AG09319 (cell line): Measurements from ENCODE around the gene IL1RAPL1.
"Not testable (repeated sequence)": the region's sequence is repeated elsewhere in the genome, so short reads cannot be mapped to it uniquely, and the experiment has no call there.

Source experiments
- DNase-seq: peaks from one replicate; pipeline ENCODE4 v3.0.0-alpha.2; 2010; ENCODE audit warnings: low read depth; ENCODE audit errors: extremely low read depth
- TF ChIP-seq, protein P1 (sequence below): IDR thresholded peaks from 2 replicates; pipeline ENCODE4 v1.5.1; 2011; ENCODE audit warnings: low read depth, mild to moderate bottlenecking, inconsistent platforms, low read length, moderate library complexity

Gene IL1RAPL1

DNA sequence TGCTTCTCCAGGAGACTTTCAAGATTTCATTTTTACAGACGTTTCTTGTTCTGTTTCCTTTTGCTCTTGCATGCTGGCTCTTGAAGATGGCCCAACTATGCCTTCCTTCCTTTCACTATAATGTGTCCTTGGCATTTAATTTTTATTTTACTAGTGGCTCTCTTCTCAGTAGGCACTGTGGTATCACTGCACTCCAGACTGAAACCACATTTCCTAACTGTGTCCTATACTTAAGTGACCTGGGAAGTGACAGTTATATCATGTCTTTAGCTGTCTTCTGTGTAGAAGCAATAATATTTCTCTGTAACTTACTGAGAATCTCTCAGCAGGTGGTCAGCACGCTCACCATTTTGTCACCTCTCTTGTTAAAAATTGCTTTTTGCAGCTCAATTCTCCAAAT is 168.9 kb downstream of the IL1RAPL1 start:
- no peak for DNase-seq
- TF ChIP-seq, protein P1, sequence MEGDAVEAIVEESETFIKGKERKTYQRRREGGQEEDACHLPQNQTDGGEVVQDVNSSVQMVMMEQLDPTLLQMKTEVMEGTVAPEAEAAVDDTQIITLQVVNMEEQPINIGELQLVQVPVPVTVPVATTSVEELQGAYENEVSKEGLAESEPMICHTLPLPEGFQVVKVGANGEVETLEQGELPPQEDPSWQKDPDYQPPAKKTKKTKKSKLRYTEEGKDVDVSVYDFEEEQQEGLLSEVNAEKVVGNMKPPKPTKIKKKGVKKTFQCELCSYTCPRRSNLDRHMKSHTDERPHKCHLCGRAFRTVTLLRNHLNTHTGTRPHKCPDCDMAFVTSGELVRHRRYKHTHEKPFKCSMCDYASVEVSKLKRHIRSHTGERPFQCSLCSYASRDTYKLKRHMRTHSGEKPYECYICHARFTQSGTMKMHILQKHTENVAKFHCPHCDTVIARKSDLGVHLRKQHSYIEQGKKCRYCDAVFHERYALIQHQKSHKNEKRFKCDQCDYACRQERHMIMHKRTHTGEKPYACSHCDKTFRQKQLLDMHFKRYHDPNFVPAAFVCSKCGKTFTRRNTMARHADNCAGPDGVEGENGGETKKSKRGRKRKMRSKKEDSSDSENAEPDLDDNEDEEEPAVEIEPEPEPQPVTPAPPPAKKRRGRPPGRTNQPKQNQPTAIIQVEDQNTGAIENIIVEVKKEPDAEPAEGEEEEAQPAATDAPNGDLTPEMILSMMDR = no peak

DNA sequence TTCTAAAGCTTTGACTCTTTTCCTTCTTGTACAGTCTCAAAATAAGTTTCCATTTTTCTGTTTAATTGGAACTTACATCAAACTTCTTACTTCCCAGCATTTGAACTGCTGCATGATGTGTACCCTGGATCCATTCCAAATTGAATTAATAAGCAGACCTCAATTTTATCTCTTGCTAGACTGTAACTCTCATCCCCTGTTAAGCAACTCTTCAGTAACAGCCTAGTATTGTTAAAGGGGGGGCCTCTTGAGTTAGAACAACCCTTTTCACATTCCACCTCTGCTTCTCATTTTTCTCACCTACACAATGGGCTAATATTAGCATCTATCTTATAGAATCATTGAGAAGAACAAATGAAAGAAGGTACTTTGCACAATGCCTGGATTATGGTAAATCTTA is 169.4 kb downstream of the IL1RAPL1 start:
- TF ChIP-seq, protein P1 = no peak
- no peak for DNase-seq

DNA sequence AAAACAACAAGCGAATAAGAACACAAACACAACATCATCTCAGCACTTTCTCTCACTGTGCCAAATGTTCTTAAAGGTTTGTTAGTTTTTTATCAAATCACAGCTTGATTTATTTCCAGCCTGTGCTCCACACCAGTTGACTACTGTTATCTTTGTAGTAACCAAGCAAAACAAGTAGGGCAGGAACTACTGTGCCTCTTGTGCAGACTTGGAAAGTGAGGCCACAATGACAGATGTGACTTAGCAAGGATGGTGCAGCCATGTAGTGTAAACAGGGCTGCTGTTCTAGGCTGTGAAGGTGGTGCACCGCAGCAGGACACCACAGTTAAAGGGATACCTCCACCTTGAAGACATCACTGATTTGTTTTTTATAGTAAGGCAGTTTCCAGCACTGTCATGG is 170.0 kb downstream of the IL1RAPL1 start:
- TF ChIP-seq, protein P1 = no peak
- no peak for DNase-seq

DNA sequence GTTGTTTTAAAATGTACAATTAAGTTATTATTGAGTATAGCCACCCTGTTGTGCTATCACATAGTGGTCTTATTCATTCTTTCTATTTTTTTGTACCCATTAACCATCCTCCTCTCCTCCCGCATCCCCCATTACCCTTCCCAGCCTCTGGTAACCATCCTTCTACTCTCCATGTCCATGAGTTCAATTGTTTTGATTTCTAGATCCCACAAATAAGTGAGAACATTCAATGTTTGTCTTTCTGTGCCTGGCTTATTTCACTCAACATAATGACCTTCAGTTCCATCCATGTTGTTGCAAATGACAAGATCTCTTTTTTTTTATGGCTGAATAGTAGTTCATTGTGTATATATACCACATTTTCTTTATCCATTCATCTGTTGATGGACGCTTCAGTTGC is 179.3 kb downstream of the IL1RAPL1 start:
- not testable (repeated sequence) for DNase-seq

DNA sequence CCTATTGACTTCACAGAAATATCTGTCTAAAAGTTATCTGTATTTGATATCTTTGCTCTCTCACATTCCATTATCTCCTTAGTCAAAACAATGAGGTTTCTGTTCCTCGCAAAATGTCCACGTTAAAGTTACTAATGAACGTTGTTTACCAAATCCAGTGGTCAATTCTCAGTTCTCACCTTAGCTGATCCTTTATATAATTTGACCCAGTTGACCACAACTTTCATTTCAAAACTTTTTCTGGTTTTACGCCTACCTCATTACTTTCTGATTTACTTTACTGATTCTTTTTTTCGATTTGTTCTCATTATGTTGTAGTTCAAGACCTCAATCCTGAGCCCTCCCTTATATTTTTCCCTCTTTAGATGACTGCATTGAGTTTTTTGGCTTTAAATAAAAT is 186.6 kb downstream of the IL1RAPL1 start:
- TF ChIP-seq, protein P1 = no peak
- no peak for DNase-seq

DNA sequence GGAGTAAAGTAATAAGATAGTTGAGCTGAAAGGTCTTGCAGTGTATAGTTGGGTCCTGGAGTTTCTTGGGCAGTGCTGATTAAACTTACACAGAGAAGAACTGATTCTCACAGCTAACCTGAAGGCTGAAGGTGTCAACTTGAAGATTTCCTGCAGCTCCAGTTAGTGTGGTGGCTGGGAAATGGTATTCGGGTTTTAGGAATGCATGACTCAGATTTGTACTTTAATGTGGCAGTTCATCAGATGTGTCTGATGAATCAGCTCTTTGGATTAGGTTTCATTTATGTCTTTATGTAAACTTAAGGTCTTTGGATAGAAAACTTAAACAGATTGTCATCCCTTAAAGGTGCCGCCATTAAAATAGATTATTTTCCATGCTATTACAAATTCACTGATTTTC is 200.0 kb downstream of the IL1RAPL1 start:
- DNase-seq = no peak
- TF ChIP-seq, protein P1 = no peak

DNA sequence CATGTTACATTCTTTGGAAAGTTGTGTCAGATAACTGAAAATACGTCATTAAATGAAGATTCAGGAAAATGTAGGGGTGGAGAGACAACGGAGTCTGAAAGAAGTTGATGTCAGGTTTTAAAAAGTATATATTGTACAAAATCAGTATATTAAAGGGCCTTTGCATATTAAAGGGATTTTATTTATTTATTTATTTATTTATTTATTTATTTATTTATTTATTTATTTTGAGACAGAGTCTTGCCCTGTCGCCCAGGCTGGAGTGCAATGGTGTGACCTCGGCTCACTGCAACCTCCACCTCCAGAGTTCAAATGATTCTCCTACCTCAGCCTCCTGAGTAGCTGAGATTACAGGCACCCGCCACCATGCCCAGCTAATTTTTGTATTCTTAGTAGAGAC is 213.4 kb downstream of the IL1RAPL1 start:
- not testable (repeated sequence) for DNase-seq

DNA sequence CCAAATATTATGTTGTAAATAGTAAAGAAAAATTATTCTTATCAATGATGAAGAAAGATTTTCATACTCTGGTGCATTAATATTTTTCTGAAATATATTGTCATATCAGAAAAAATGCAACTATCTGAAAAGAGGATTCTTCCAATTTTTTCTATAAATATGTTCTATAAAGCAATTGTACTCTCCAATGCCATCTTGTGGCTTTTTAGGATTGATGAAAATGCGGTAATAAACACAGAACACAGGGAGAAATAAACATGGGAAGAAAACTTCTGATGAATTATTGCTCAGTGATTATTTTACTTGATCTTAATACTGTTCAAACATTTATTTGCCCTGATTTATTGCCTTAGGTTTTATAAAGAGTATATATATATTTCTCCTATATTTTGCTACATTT is 215.4 kb downstream of the IL1RAPL1 start:
- TF ChIP-seq, protein P1 = no peak
- no peak for DNase-seq

DNA sequence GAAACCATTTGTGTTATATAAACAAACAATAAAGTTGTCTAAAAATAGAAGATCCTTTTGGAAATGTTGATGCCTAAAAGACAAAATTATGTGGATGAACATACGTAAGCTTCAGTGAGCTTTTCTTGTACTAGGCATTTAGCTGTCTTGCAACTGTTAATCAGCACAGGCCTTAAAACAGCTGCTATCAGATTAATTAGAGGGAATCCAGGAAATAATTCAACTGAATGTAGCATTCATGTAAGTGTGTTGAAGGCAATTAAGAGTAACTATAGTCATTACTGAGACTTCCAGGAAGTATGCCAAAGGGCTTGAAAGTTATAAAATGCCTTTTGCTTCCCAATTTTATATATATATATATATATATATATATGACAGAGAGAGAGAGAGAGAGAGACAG is 248.7 kb downstream of the IL1RAPL1 start:
- TF ChIP-seq, protein P1 = no peak
- DNase-seq = no peak
